GM12865 (cell line): ENCODE data around the gene C2orf49.

ENCODE experiments used
- DNase-seq: peaks from one replicate; pipeline ENCODE4 v3.0.0; 2010; ENCODE audit warnings: low read depth
- H3K4me3 ChIP-seq: 2 replicates; pipeline ENCODE4 v1.5.1; 2011; ENCODE audit warnings: mild to moderate bottlenecking, low read depth, low read length, control low read depth
- TF ChIP-seq, protein P1 (sequence below): IDR thresholded peaks from 2 replicates; pipeline ENCODE4 v1.5.1; 2011; ENCODE audit warnings: low read length, control low read depth, low read depth, inconsistent platforms; ENCODE audit not compliant: insufficient read depth; ENCODE audit errors: missing control alignments

C2orf49 gene

GRCh38 chr2:105371156-105371555 lies 33.8 kb downstream of the C2orf49 start:
- no peak overlapping the region for H3K4me3 ChIP-seq
- no peak for DNase-seq
- TF ChIP-seq, protein P1, sequence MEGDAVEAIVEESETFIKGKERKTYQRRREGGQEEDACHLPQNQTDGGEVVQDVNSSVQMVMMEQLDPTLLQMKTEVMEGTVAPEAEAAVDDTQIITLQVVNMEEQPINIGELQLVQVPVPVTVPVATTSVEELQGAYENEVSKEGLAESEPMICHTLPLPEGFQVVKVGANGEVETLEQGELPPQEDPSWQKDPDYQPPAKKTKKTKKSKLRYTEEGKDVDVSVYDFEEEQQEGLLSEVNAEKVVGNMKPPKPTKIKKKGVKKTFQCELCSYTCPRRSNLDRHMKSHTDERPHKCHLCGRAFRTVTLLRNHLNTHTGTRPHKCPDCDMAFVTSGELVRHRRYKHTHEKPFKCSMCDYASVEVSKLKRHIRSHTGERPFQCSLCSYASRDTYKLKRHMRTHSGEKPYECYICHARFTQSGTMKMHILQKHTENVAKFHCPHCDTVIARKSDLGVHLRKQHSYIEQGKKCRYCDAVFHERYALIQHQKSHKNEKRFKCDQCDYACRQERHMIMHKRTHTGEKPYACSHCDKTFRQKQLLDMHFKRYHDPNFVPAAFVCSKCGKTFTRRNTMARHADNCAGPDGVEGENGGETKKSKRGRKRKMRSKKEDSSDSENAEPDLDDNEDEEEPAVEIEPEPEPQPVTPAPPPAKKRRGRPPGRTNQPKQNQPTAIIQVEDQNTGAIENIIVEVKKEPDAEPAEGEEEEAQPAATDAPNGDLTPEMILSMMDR, result no peak

GRCh38 chr2:105371810-105372209 lies 34.5 kb downstream of the C2orf49 start:
- H3K4me3 ChIP-seq, result no peak overlapping the region
- no peak for DNase-seq
- TF ChIP-seq, protein P1, result no peak

GRCh38 chr2:105373344-105373781 lies 36.0 kb downstream of the C2orf49 start:
- H3K4me3 ChIP-seq, result peak overlapping the region; percentile 40
- DNase-seq, result no peak
- TF ChIP-seq, protein P1, result no peak

- peak overlapping the region; percentile 40 for H3K4me3 ChIP-seq
- DNase-seq, result peak; percentile 78
These were observed 36.6 kb downstream of the C2orf49 start for GRCh38 chr2:105373895-105374401.

GRCh38 chr2:105375001-105375561 lies 37.7 kb downstream of the C2orf49 start:
- no peak overlapping the region for H3K4me3 ChIP-seq
- TF ChIP-seq, protein P1, result no peak
- no peak for DNase-seq

More at GRCh38 chr2:105373895-105374401, 36.6 kb downstream of the C2orf49 start:
- TF ChIP-seq, protein P1, result no peak

DNA sequence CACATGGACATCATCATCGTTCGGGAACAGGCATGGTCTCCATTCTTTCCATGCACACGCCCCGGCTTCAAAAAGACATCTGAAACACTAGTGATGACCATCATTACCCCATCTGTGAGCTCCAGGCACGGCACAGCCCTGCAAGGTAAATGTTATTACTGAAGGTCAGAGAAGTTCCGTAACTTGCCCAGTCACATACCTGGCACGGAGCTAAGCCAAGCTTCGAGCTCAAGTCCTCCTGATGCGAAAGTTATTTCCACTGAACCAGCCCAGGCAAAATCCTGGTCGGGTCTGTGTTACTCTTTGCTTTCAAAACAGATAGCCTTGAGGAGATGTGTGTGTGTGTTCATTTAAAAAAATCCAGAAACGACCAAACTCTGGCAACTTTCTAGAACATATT lies 38.7 kb downstream of the C2orf49 start:
- no peak overlapping the region for H3K4me3 ChIP-seq
- TF ChIP-seq, protein P1, result no peak
- no peak for DNase-seq

DNA sequence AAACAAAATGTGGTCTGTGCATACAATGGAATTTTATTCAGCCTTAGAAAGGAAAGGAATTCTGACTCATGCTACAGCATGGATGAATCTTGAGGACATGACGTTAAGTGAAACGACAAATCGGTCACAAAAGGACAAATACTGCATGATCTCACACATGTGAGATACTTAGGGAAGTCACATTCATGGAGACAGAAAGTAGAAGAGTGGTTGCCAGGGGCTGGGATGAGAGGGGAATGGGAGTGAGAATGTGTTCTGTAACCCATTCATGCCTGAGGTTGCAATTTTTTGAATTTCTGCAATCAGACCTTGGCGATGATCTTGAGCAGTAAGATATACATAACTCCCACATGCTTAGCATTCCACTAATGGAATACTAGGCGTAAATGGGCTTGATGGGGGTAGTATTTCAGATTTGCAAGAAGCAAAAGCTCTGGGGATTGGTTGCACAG lies 39.5 kb downstream of the C2orf49 start:
- TF ChIP-seq, protein P1, result no peak
- DNase-seq, result no peak
- no peak overlapping the region for H3K4me3 ChIP-seq
